ENCODE measurements around the gene GTF3A.

The GTF3A gene

GRCh38 chr13:27449081-27449603 is 24.7 kb downstream of the GTF3A start:
- no peak for DNase-seq (ENCODE audit: low read depth in 2 of 2)

- peak; percentile 93 to 96 for DNase-seq (ENCODE audit: low read depth in 2 of 2)
Observed at GRCh38 chr13:27449936-27450828, 25.8 kb downstream of the GTF3A start, which contains the start of gene MTIF3. TSS of gene MTIF3 (minus strand) at chr13:27450564. CDS start at chr13:27440448, 10,116 bp downstream.

- DNase-seq (ENCODE audit: low read depth in 2 of 2): peak in 1 of 2 donors; percentile 15
Observed at GRCh38 chr13:27450921-27451471, 26.6 kb downstream of the GTF3A start.

GRCh38 chr13:27455331-27455855 is 31.0 kb downstream of the GTF3A start:
- DNase-seq (ENCODE audit: low read depth in 2 of 2): no peak

GRCh38 chr13:27461940-27462584 is 37.6 kb downstream of the GTF3A start:
- DNase-seq (ENCODE audit: low read depth in 2 of 2): no peak

GRCh38 chr13:27463500-27463899 is 39.1 kb downstream of the GTF3A start:
- no peak for DNase-seq (ENCODE audit: low read depth in 2 of 2)

- no peak for DNase-seq (ENCODE audit: low read depth in 2 of 2)
Observed at GRCh38 chr13:27465611-27466010, 41.2 kb downstream of the GTF3A start.

- no peak for DNase-seq (ENCODE audit: low read depth in 2 of 2)
Observed at GRCh38 chr13:27466513-27466912, 42.1 kb downstream of the GTF3A start.

- no peak for DNase-seq (ENCODE audit: low read depth in 2 of 2)
Observed at GRCh38 chr13:27470075-27470820, 45.8 kb downstream of the GTF3A start.

- DNase-seq (ENCODE audit: low read depth in 2 of 2): no peak
Observed at GRCh38 chr13:27472441-27472840, 48.0 kb downstream of the GTF3A start.

- no peak for DNase-seq (ENCODE audit: low read depth in 2 of 2)
Observed at GRCh38 chr13:27472941-27473340, 48.5 kb downstream of the GTF3A start.

GRCh38 chr13:27474751-27475268 is 50.4 kb downstream of the GTF3A start:
- DNase-seq (ENCODE audit: low read depth in 2 of 2): no peak

- no peak for DNase-seq (ENCODE audit: low read depth in 2 of 2)
Observed at GRCh38 chr13:27476943-27477703, 52.7 kb downstream of the GTF3A start.

GRCh38 chr13:27481766-27482165 is 57.3 kb downstream of the GTF3A start:
- DNase-seq (ENCODE audit: low read depth in 2 of 2): no peak

GRCh38 chr13:27482983-27483382 is 58.6 kb downstream of the GTF3A start:
- DNase-seq (ENCODE audit: low read depth in 2 of 2): no peak

GRCh38 chr13:27483421-27483820 is 59.0 kb downstream of the GTF3A start:
- no peak for DNase-seq (ENCODE audit: low read depth in 2 of 2)

Measured in stimulated activated CD8-positive, alpha-beta memory T cell treated with anti-CD3 and anti-CD28 coated beads, Interleukin-7, amount 100 ng/mL, for 1 hour (primary cell).